BE2C (cell line): ENCODE measurements around the gene BLACAT1.
"Not testable (repeated sequence)": the region's sequence is repeated elsewhere in the genome, so short reads cannot be mapped to it uniquely, and the experiment has no call there.

ENCODE experiments used
- DNase-seq: peaks from one replicate; pipeline ENCODE4 v3.0.0-alpha.2; 2020
- H3K27me3 ChIP-seq: fragments of 250-450 bp; sonication (Bioruptor Pico); 2 replicates; pipeline ENCODE4 v1.5.1; 2020; ENCODE audit warnings: mild to moderate bottlenecking
- H3K36me3 ChIP-seq: fragments of 250-450 bp; sonication (Bioruptor Pico); 2 replicates; pipeline ENCODE4 v1.5.1; 2020; ENCODE audit warnings: mild to moderate bottlenecking
- H3K4me1 ChIP-seq: fragments of 250-450 bp; sonication (Bioruptor Pico); 2 replicates; pipeline ENCODE4 v1.5.1; 2020
- H3K4me3 ChIP-seq: 2 replicates; pipeline ENCODE4 v1.5.1; 2011; ENCODE audit warnings: low read depth, low read length
- H3K9me3 ChIP-seq: fragments of 250-450 bp; sonication (Bioruptor Pico); 2 replicates; pipeline ENCODE4 v1.5.1; 2020
- TF ChIP-seq, protein P1 (sequence below): IDR thresholded peaks from 2 replicates; pipeline ENCODE4 v1.5.1; 2012; ENCODE audit warnings: mild to moderate bottlenecking, low read depth, low read length

The BLACAT1 gene

GRCh38 chr1:205437570-205437969 is 18.3 kb downstream of the BLACAT1 start:
- H3K27me3 ChIP-seq = no peaks in the 10 kb centered on the region
- H3K36me3 ChIP-seq = no peaks in the 10 kb centered on the region
- TF ChIP-seq, protein P1, sequence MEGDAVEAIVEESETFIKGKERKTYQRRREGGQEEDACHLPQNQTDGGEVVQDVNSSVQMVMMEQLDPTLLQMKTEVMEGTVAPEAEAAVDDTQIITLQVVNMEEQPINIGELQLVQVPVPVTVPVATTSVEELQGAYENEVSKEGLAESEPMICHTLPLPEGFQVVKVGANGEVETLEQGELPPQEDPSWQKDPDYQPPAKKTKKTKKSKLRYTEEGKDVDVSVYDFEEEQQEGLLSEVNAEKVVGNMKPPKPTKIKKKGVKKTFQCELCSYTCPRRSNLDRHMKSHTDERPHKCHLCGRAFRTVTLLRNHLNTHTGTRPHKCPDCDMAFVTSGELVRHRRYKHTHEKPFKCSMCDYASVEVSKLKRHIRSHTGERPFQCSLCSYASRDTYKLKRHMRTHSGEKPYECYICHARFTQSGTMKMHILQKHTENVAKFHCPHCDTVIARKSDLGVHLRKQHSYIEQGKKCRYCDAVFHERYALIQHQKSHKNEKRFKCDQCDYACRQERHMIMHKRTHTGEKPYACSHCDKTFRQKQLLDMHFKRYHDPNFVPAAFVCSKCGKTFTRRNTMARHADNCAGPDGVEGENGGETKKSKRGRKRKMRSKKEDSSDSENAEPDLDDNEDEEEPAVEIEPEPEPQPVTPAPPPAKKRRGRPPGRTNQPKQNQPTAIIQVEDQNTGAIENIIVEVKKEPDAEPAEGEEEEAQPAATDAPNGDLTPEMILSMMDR = no peak
- no peak overlapping the region for H3K4me3 ChIP-seq
- no peaks in the 10 kb centered on the region for H3K9me3 ChIP-seq
- DNase-seq = no peak
- peaks cover 10% of the 10 kb centered on the region; the same call in 1 of the 2 replicates for H3K4me1 ChIP-seq

DNA sequence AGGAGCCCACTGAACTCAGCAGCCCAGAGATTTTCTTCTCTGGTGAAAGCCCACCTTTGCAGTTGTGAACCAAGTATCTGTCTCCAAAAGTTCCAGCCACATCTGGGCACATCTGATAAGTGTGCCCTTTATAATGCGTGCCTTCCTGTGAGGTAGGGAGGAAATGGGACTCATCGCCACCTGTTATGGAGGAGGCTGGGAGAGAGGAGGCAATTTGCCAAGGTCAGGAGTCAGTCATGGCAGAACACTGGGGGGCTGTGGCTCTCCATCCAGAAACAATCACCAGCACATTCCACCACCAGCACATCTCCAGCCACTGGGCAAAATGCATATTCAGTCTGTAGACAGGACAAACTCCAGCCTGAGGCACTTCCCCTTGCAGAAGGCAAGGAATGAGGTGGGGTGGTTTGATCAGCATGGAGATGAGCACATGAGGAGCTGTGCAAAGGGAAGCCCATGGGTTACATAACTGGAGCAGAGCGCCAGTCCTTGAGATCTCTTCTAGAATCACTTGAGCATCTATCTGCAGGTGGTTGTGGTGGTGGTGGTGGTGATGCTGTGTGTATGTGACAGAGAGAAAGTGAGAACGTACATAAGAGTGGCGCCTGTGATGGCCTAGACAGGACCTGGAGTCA is 19.0 kb downstream of the BLACAT1 start:
- Histone ChIP-seq H3K4me1 (peaks cover 9% of the 10 kb centered on the region; the same call in 1 of the 2 replicates), H3K4me3 (no peak overlapping the region), H3K36me3 (no peaks in the 10 kb centered on the region), H3K27me3 (no peaks in the 10 kb centered on the region), H3K9me3 (no peaks in the 10 kb centered on the region)
- TF ChIP-seq, protein P1 = no peak
- no peak for DNase-seq

GRCh38 chr1:205435578-205436573 is 20.0 kb downstream of the BLACAT1 start:
- DNase-seq = no peak

DNA sequence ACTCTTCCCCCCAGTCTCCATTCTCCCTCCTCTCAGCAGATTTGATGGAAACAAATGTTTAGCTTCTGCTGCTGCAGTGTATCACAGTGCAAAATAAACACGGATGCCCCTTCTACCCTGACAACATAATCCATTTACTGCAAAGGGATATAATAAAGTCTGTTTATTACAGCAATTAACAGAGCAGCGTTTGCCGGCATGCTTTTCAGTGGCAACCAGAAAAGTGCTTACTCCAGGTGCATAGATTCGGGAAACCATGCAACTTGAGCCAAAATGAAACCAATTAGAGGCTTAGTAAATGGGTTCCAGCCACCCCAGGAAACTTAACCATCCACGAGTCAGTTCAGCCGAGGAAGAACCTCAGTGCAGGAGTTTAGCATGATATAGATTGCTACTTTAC is 21.1 kb downstream of the BLACAT1 start:
- H3K27me3 ChIP-seq = no peaks in the 10 kb centered on the region
- H3K4me1 ChIP-seq = peaks cover 9% of the 10 kb centered on the region; the same call in 1 of the 2 replicates
- H3K36me3 ChIP-seq = no peaks in the 10 kb centered on the region
- H3K9me3 ChIP-seq = no peaks in the 10 kb centered on the region
- H3K4me3 ChIP-seq = no peak overlapping the region
- TF ChIP-seq, protein P1 = no peak
- no peak for DNase-seq

More at GRCh38 chr1:205435578-205436573, 20.0 kb downstream of the BLACAT1 start:
- Histone ChIP-seq H3K27me3 (no peaks in the 10 kb centered on the region), H3K36me3 (no peaks in the 10 kb centered on the region), H3K4me3 (no peak overlapping the region), H3K9me3 (no peaks in the 10 kb centered on the region), H3K4me1 (peaks cover 9% of the 10 kb centered on the region; the same call in 1 of the 2 replicates)
- TF ChIP-seq, protein P1 = no peak

- not testable (repeated sequence) for H3K9me3 ChIP-seq, DNase-seq, H3K27me3 ChIP-seq, H3K4me1 ChIP-seq, H3K36me3 ChIP-seq, H3K4me3 ChIP-seq
Observed at GRCh38 chr1:205432692-205433091, 23.2 kb downstream of the BLACAT1 start.

DNA sequence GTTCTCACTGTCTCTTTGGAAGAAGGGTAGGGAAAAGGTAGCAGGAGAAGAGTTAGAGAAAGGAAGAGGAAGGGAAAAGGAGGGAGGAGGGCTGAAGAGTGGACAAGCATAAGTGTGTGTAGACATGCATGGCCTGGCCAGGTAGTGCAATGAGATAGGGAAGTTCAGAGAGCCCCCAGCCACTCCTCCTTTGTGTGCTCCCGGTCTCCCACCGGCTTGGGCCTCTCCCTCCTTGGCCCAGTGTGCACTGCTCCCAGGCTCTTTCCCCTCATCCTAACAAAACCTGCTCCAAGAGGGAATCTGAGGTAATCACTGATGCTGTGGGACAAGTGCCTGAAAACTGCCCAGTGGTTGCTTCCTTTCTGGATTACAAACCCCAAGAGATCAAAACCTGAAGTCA is 23.7 kb downstream of the BLACAT1 start:
- TF ChIP-seq, protein P1 = no peak
- Histone ChIP-seq H3K4me1 (peaks cover 9% of the 10 kb centered on the region), H3K4me3 (no peak overlapping the region), H3K27me3 (no peaks in the 10 kb centered on the region), H3K9me3 (no peaks in the 10 kb centered on the region), H3K36me3 (no peaks in the 10 kb centered on the region)
- DNase-seq = no peak
